Heart left ventricle (tissue), 13 donors: ENCODE results near the gene ZBTB4.

ENCODE experiments used
- POLR2A ChIP-seq, 2 donors: fragments of 450-650 bp; IDR thresholded peaks; one replicate each; pipeline ENCODE4 v1.6.1; 2017; ENCODE audit warnings: antibody characterized with exemption in 2 of 2, mild to moderate bottlenecking in 2 of 2, moderate library complexity in 2 of 2
- TF ChIP-seq, protein P1 (sequence below), 12 donors: fragments of 200-600 bp; sonication (generic) in 4 of 12; IDR thresholded peaks; one replicate each; pipeline versions ENCODE4 v1.5.0 to v1.8.0; 2018 to 2022; ENCODE audit warnings: antibody characterized with exemption in 12 of 12, mild to moderate bottlenecking in 5 of 12
- donor health status: ischemic (EF 13 %, LVEDD 7.1; RV severe dilation, severe dysfunction).
- donor health status: DM: no; HTN: yes; CAD: no.
- donor health status: DM: no; HTN: no; CAD: no.
- donor health status: ischemic (EF 25% LVEDD 6.9; RV normal size, moderate dysfunction).
- donor health status: ischemic (EF 25% LVEDD 5.7; RV mildly dilated, moderate dysfunction).
- donor health status: ischemic (EF 35%, LVEDD 5.7; RV mildly dilated, moderate dysfunction).
- donor health status: nonischemic (EF 11% LVEDD 7.7; RV severe dilation, severe dysfunction).
- donor health status: DM: yes; HTN: yes; CAD: no.
- donor health status: PGD.
- donor health status: ischemic (EF 29% LVEDD 5.4; RV normal size, mild dysfunction).
- donor health status: nonischemic (EF 23%, LVEDD 6.1; RV moderate dilation, normal function).

DNA sequence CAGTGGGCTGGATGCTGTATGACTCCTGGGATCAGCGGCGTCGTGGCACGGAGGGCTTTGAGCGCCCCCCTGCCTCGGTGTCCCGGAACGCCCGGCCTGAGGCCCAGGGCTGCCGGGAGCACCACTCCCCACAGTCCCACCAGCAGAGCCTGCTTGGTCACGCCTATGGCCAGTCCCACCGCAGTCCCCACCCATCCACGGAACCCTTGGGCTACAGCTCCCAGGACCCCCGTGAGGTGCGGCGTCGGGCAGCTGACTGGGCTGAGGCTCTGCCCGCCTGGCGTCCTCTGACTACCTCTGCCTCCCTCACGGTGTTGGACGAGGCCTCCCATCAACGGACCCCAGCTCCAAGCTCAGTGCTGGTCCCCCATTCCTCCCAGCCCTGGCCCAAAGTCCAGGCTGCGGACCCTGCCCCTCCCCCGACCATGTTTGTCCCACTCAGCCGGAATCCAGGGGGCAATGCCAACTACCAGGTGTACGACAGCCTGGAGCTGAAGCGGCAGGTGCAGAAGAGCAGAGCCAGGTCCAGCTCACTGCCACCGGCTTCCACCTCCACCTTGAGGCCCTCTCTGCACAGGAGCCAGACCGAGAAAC, 52.4 kb downstream of the ZBTB4 start:
- TF ChIP-seq, protein P1, sequence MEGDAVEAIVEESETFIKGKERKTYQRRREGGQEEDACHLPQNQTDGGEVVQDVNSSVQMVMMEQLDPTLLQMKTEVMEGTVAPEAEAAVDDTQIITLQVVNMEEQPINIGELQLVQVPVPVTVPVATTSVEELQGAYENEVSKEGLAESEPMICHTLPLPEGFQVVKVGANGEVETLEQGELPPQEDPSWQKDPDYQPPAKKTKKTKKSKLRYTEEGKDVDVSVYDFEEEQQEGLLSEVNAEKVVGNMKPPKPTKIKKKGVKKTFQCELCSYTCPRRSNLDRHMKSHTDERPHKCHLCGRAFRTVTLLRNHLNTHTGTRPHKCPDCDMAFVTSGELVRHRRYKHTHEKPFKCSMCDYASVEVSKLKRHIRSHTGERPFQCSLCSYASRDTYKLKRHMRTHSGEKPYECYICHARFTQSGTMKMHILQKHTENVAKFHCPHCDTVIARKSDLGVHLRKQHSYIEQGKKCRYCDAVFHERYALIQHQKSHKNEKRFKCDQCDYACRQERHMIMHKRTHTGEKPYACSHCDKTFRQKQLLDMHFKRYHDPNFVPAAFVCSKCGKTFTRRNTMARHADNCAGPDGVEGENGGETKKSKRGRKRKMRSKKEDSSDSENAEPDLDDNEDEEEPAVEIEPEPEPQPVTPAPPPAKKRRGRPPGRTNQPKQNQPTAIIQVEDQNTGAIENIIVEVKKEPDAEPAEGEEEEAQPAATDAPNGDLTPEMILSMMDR (IDR thresholded peaks at IDR 0.05) = no peak
- no peak for TF ChIP-seq POLR2A (IDR thresholded peaks at IDR 0.05)
